Fibroblast of villous mesenchyme (primary cell): ENCODE data around the gene MOGAT3. TPM values are rescaled to one million over a fixed set of nuclear protein-coding genes. Genes with fewer than 3 reads are reported as not detected.

Experiments used
- DNase-seq: peaks from one replicate; pipeline ENCODE4 v3.0.0-alpha.2; 2010; ENCODE audit warnings: low read depth
- H3K4me3 ChIP-seq: 2 replicates; pipeline ENCODE4 v1.5.1; 2011; ENCODE audit warnings: low read depth, mild to moderate bottlenecking, low read length
- total RNA-seq: library from RNA; depleted of rRNA; stranded (reverse); fragments of >200 nt; gene quantifications from 2 replicates; pipeline ENCODE4 v1.2.3, GENCODE V29; 2012
- TF ChIP-seq, protein P1 (sequence below): IDR thresholded peaks from 2 replicates; pipeline ENCODE4 v1.5.1; 2012; ENCODE audit warnings: low read depth, mild to moderate bottlenecking, low read length; ENCODE audit not compliant: insufficient read depth

Gene MOGAT3
- total RNA-seq, 1 donor, result not detected

DNA sequence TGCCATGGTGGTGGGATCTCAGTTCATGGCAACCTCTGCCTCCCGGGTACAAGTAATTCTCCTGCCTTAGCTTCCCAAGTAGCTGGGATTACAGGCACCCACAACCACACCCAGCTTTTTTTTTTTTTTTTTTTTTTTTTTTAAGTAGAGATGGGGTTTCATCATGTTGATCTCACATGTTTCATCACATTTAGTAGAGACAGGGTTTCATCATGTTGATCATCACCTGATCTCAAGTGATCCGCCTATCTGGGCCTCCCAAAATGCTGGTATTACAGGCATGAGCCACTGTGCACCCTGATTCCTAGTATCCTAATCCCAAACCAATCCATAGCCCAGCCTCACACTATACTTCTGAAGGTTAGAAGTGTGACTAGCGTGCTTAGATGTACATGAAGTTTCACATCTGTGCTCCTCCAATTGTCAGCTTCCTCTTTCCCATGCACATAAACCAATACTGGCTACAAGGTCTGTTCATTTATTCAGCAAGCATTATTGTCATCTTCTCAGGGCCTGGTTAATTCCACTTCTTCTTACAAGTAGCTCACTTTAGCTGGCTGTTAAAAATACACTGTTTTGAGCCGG, 13.9 kb downstream of the MOGAT3 start:
- DNase-seq, result no peak
- no peak overlapping the region for H3K4me3 ChIP-seq
- TF ChIP-seq, protein P1, sequence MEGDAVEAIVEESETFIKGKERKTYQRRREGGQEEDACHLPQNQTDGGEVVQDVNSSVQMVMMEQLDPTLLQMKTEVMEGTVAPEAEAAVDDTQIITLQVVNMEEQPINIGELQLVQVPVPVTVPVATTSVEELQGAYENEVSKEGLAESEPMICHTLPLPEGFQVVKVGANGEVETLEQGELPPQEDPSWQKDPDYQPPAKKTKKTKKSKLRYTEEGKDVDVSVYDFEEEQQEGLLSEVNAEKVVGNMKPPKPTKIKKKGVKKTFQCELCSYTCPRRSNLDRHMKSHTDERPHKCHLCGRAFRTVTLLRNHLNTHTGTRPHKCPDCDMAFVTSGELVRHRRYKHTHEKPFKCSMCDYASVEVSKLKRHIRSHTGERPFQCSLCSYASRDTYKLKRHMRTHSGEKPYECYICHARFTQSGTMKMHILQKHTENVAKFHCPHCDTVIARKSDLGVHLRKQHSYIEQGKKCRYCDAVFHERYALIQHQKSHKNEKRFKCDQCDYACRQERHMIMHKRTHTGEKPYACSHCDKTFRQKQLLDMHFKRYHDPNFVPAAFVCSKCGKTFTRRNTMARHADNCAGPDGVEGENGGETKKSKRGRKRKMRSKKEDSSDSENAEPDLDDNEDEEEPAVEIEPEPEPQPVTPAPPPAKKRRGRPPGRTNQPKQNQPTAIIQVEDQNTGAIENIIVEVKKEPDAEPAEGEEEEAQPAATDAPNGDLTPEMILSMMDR, result no peak

DNA sequence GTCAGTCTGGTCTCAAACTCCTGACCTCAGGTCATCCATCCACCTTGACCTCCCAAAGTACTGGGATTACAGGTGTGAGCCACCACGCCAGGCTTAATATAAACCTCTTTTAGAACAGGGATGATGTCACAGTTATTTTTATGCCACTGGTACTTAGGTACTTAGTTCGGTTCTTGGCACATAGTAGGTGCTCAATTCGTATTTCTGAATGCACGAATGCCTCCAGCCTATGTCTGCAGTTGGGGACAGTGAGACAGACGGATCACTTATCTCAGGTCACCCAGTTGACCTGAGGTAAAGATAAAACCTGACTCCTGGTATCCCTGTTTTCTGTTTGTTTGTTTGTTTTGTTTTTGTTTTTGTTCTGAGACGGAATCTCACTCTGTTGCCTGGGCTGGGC, 14.6 kb downstream of the MOGAT3 start:
- TF ChIP-seq, protein P1, result no peak
- no peak overlapping the region for H3K4me3 ChIP-seq
- no peak for DNase-seq

- TF ChIP-seq, protein P1, result no peak
- no peak overlapping the region for H3K4me3 ChIP-seq
- no peak for DNase-seq
Observed at GRCh38 chr7:101185258-101185839, 15.5 kb downstream of the MOGAT3 start.

DNA sequence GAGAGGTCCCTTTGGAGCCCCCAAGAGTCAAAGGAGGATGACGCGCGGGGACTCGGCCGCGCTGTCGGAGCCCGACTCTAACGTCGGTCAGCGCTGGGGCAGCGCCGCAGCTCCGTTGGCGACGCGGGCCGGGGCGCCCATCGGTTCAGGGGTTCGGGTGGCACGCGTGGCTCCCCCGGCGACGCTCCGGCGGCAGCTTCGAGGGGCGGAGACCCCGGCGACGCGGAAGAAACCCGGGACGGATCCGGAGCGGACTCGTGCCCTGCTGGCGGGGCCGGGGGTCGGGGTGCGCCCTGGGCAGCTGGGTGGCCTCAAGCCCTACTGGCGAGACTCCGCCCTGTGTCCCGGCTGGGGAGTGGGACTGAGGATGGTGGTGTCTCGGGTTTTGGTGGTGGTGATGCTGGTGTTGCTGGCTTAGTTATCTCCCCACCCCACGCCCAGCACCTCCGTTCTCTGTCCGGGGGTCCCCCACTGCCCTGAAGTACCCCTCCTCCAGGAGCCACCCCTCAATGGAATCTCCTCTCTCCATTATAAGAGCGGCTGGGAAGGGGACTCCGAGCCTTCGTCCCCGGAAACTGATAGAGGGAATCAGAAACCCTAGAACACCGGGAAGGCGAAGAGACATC, 20.6 kb downstream of the MOGAT3 start, which contains the start of gene NAT16:
NAT16 (minus strand) TSS at position 164 of the 626 bp plus-strand sequence. CDS start 5,486 bp downstream, outside the sequence.
- TF ChIP-seq, protein P1, result no peak
- DNase-seq, result no peak
- no peak within 1 kb of the TSS for H3K4me3 ChIP-seq

DNA sequence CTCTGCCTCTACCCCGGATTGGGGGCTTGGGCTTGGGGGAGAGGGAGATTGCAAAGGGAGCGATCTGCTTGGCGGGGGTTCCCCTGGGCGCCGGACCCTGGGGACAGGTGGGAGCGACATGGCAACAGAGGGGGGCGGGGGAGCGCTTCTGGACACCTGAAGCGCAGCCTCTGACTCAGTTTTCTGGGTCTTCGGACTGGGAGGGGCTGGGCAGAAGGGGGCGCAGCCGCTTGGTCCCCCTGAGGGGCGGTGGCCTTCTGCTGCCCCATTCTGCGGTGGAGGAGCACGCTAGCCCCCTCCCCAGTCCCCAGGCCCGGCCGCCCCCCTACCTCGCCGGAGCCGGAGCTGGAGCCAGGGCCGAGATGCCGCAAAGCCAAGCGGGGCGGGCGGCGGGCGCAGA, 21.1 kb downstream of the MOGAT3 start:
- TF ChIP-seq, protein P1, result no peak
- H3K4me3 ChIP-seq, result no peak overlapping the region
- DNase-seq, result no peak

DNA sequence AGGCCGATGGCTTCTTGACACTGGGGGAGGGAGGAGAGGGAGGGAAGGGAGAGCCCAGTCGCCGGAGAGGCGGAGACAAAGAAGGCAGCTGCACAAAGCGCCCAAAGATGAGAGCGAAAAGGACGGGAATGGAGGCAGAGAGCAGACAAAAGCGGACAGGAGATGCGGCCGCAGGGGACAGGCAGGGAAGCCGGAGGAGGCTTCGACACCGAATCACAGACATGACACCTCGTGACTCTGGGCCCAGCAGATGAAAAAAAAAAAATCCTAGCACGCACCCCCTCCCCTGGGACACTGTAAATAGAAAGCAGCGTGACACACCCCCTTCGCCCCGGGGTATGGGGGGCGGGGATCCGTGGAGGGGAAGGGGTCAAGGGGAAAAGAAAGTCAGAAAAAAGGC, 21.7 kb downstream of the MOGAT3 start:
- no peak for DNase-seq
- TF ChIP-seq, protein P1, result no peak

More for the DNA sequence above, 21.7 kb downstream of the MOGAT3 start:
- no peak overlapping the region for H3K4me3 ChIP-seq
